ENCODE data around the gene RPL19.

Gene RPL19

GRCh38 chr17:39198186-39198566 lies 1.9 kb upstream of the RPL19 start:
- TF ChIP-seq ZFX (IDR thresholded peaks at IDR 0.05) (no peak), CTCF (conservative IDR thresholded peaks at IDR 0.05) (no peak)
- peak overlapping the region; percentile 75 for H3K27ac ChIP-seq

DNA sequence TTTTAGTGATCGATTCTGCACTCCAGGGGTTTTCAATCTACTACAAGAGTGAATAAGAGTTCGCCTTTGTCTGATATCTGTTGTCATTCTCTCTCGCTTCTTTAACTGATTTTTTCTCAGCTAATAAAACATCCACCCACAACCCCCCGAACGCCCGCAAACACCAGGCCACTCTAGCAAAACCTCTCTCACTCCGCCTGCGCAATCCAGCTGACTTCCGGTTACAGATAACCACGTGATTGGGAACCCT lies 338 bp upstream of the RPL19 start:
- peak overlapping the region; percentile 89 for H3K27ac ChIP-seq
- TF ChIP-seq ZFX (IDR thresholded peaks at IDR 0.05): no peak
- TF ChIP-seq CTCF (conservative IDR thresholded peaks at IDR 0.05): no peak

DNA sequence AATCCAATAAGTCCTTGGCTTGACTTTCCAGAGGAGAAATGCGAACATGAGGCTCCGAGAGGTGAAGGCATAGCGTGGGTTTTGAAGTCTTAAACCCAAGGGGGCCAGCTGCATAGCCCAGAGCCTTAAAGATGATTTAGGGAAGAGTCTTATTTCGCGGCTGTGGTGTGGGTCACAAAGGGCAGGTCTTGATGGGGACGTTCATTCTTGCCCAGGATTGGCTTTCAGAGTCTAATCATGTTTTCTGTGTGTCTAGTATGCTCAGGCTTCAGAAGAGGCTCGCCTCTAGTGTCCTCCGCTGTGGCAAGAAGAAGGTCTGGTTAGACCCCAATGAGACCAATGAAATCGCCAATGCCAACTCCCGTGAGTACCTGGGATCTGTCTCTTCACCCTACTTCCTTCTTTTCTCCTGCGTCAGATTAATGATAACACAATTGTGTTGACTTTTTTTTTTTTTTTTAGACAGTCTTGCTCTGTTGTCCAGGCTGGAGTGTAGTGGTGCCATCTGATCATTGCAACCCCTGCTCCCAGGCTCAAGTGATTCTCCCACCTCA lies 951 bp downstream of the RPL19 start:
- TF ChIP-seq CTCF (conservative IDR thresholded peaks at IDR 0.05): no peak
- H3K27ac ChIP-seq: peak overlapping the region; percentile 89

DNA sequence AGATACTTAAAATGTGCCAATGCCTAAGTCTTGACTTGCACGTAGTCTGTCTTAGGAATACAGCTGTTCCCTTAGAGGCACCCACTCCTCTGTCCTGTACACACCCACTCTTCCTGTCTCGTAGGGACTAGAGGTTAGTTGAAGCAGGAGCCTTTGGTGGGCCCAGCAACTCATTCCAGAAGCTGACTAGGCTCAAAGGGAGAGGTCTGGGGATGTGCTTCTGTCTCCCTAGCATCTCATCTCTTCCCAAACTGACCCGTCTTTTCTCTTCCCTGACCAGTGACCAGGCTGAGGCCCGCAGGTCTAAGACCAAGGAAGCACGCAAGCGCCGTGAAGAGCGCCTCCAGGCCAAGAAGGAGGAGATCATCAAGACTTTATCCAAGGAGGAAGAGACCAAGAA lies 4.2 kb downstream of the RPL19 start:
- no peak overlapping the region for H3K27ac ChIP-seq

DNA sequence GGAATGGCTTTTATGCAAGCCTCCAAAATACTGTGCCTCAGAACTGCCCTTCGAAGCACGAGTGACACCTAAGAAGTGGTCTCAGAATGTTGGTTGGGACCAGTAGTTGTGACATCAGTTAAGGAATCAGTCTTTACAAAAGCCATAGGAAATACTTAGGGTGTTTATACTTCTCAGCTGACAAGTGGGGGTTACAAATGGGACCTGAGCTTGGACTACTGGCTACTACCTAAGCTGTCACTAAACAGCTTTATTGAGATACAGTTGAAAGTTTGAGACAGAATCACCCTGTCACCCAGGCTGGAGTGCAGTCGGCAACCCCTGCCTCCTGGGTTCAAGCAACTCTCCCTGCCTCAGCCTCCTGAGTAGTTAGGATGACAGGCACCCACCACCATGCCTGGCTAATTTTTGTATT lies 5.0 kb downstream of the RPL19 start:
- H3K27ac ChIP-seq: no peak overlapping the region
- no peak for TF ChIP-seq ZFX (IDR thresholded peaks at IDR 0.05)
- no peak for TF ChIP-seq CTCF (conservative IDR thresholded peaks at IDR 0.05)

More for the DNA sequence above, 4.2 kb downstream of the RPL19 start:
- TF ChIP-seq CTCF (conservative IDR thresholded peaks at IDR 0.05): no peak
- TF ChIP-seq ZFX (IDR thresholded peaks at IDR 0.05): no peak

GRCh38 chr17:39208136-39208535 lies 8.1 kb downstream of the RPL19 start:
- no peak for TF ChIP-seq ZFX (IDR thresholded peaks at IDR 0.05)
- no peak for TF ChIP-seq CTCF (conservative IDR thresholded peaks at IDR 0.05)
- peak overlapping the region; percentile 69 for H3K27ac ChIP-seq

DNA sequence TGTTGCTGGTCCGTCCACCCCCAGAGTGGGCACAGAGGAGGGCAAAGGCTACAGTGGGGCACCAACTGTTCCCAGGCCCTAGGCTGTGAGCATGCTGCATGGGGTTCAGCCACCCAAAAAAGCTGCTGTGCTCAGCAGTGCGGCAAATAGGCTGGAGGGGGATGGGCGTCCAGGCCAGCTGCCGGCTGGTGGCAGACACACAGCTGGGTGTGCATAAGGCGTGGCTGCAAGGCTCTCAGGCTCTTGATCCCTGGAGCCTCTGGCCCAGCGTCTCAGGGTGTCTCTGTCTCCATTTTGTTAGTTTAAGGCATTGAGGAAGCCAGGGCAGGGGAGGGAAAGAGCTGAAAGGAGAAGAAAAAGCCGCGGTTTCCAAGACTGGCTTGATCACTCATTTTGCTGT lies 8.8 kb downstream of the RPL19 start:
- TF ChIP-seq ZFX (IDR thresholded peaks at IDR 0.05): no peak
- no peak for TF ChIP-seq CTCF (conservative IDR thresholded peaks at IDR 0.05)
- peak overlapping the region; percentile 69 for H3K27ac ChIP-seq
